RWPE2 (cell line): Measurements from ENCODE around the gene RARG.

Experiments used
- ATAC-seq: fragments of 200-7000 bp; cut with Tn5 transposase; 3 replicates; pipeline ENCODE4 v1.9.1; 2021; ENCODE audit warnings: low read depth
- DNase-seq: peaks from one replicate; pipeline ENCODE4 v3.0.0-alpha.2; 2020; ENCODE audit warnings: low spot score
- H3K27ac ChIP-seq: fragments of 450-650 bp; 2 replicates; pipeline ENCODE4 v1.5.1; 2017; ENCODE audit warnings: mild to moderate bottlenecking; ENCODE audit not compliant: poor library complexity, severe bottlenecking
- H3K27me3 ChIP-seq: fragments of 250-450 bp; sonication (Bioruptor Pico); 2 replicates; pipeline ENCODE4 v1.5.1; 2021; ENCODE audit warnings: mild to moderate bottlenecking, moderate library complexity; ENCODE audit not compliant: insufficient read depth, poor library complexity, severe bottlenecking
- H3K36me3 ChIP-seq: fragments of 250-450 bp; sonication (Bioruptor Pico); 2 replicates; pipeline ENCODE4 v1.5.1; 2020; ENCODE audit warnings: low read depth, mild to moderate bottlenecking, moderate library complexity
- H3K4me1 ChIP-seq: fragments of 250-450 bp; sonication (Bioruptor Pico); 2 replicates; pipeline ENCODE4 v1.5.1; 2021; ENCODE audit warnings: mild to moderate bottlenecking, moderate library complexity; ENCODE audit not compliant: insufficient read depth, poor library complexity, severe bottlenecking
- H3K4me3 ChIP-seq: fragments of 250-450 bp; sonication (Bioruptor Pico); 2 replicates; pipeline ENCODE4 v1.5.1; 2021; ENCODE audit warnings: mild to moderate bottlenecking, moderate library complexity; ENCODE audit not compliant: severe bottlenecking
- H3K9me3 ChIP-seq: fragments of 250-450 bp; sonication (Bioruptor Pico); 2 replicates; pipeline ENCODE4 v1.5.1; 2021; ENCODE audit warnings: mild to moderate bottlenecking, moderate library complexity; ENCODE audit not compliant: severe bottlenecking
- TF ChIP-seq, protein P1 (sequence below): fragments of 450-650 bp; IDR thresholded peaks from one replicate; pipeline ENCODE4 v1.5.1; 2017; ENCODE audit warnings: mild to moderate bottlenecking, moderate library complexity; ENCODE audit not compliant: poor library complexity, severe bottlenecking

Gene RARG

DNA sequence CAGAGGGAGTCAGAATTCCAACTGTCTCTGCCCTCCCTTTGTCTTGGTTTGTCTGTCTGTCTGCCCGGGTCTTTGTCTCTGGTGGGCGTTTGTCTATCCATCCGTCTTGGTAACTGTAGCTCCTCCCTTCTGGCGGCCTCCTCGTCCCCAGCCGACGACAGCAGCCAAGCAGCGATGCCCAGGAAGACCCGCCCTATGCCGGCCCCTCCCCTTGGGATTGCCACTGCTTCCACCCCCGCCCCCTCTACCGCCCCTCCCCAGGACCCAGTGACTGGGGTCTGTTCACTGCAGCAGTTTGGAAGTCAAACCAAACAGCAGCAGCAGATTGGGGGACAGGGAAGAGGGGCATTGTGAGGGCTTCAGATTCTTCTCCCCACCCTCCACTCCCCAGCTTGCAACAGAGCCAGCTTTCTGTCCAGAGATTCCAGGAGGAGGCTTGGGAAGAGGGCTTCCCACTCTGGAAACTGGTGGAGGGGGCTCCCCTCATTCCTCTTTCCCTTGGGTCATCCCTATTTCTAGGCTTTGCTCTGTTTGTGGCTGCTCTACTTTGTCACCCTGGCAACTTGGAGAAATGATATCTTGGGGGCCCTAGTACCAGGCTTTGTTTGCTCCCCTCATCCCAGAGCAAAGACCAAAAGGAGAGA lies 2.4 kb upstream of the RARG start:
- peaks cover 5% of the 10 kb centered on the region for H3K36me3 ChIP-seq
- H3K4me3 ChIP-seq: no peak overlapping the region
- TF ChIP-seq, protein P1, sequence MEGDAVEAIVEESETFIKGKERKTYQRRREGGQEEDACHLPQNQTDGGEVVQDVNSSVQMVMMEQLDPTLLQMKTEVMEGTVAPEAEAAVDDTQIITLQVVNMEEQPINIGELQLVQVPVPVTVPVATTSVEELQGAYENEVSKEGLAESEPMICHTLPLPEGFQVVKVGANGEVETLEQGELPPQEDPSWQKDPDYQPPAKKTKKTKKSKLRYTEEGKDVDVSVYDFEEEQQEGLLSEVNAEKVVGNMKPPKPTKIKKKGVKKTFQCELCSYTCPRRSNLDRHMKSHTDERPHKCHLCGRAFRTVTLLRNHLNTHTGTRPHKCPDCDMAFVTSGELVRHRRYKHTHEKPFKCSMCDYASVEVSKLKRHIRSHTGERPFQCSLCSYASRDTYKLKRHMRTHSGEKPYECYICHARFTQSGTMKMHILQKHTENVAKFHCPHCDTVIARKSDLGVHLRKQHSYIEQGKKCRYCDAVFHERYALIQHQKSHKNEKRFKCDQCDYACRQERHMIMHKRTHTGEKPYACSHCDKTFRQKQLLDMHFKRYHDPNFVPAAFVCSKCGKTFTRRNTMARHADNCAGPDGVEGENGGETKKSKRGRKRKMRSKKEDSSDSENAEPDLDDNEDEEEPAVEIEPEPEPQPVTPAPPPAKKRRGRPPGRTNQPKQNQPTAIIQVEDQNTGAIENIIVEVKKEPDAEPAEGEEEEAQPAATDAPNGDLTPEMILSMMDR: no peak
- no peak for ATAC-seq
- H3K27ac ChIP-seq: no peak overlapping the region
- no peaks in the 10 kb centered on the region for H3K9me3 ChIP-seq
- no peaks in the 10 kb centered on the region for H3K27me3 ChIP-seq
- no peak for DNase-seq
- H3K4me1 ChIP-seq: peaks cover 26% of the 10 kb centered on the region

DNA sequence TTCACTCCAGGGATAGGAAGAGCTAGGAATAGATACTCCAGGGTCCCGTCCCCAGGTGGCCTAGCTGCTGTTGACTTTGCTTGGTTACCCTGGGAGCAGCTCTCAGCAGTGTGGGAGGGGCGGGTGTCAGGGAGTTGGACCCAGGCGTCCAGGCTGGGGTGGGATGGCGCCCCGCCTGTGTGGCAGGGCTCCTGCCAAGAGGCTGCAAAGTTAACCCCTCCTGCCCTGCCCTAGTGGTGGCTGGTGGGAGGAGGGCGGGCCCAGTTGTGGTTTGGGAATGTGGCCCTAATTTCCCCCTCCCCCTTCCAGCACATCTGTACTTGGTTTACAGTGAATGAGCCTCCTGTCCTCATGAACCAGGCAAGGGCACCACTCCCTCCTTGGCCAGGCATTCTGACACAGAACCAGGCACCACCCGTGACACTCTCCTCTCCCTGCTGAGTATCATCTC lies 1.7 kb upstream of the RARG start:
- Histone ChIP-seq H3K36me3 (peaks cover 7% of the 10 kb centered on the region), H3K27me3 (no peaks in the 10 kb centered on the region), H3K27ac (peak overlapping the region; percentile 84), H3K4me3 (no peak overlapping the region), H3K4me1 (peaks cover 28% of the 10 kb centered on the region), H3K9me3 (no peaks in the 10 kb centered on the region)
- DNase-seq (no peak), ATAC-seq (no peak)
- TF ChIP-seq, protein P1: no peak

DNA sequence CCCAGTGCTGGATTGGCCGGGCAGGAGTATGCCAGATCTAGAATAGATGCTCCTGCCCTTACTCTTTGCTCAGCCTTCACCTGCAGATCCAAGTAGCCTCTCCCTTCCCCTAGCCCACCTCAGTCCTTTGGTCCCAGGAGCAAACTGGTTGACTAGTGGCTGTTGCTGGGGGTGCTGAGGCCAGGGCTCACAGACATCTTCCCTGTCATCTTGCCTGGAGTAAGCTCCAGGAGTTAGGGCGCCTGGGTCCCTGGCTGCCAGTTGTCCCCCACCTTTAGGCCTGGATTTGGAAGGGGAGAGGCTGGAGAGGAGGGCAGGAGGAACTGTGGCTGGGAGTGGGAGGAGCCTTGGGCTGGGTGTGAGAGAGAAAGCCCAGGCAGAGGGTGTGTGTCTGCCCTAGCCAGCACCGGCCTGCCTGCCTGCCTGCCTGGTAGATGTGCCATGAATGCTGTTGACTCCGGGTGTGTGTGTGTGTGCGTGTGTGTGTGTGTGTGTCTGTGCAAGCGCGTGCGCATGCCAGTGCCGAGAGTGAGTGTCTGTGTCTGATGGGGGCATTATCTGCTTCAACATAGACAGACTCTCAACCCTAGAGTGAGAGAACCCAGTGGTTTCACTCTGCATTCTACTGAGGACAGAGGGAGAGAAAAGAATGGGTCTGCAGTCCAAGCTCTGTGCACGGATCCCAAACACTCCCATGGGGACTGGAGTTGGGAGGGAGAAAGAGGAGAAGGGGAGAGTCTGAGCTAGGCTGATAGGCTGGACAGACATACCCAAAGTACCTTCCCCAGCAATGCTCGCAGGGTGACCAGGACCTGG lies 845 bp upstream of the RARG start:
- Histone ChIP-seq H3K9me3 (no peaks in the 10 kb centered on the region), H3K27ac (peak overlapping the region; percentile 84), H3K4me1 (peaks cover 28% of the 10 kb centered on the region), H3K27me3 (no peaks in the 10 kb centered on the region), H3K36me3 (peaks cover 7% of the 10 kb centered on the region), H3K4me3 (peak overlapping the region; percentile 27)
- ATAC-seq: peak; percentile 70
- DNase-seq: no peak
- TF ChIP-seq, protein P1: no peak

DNA sequence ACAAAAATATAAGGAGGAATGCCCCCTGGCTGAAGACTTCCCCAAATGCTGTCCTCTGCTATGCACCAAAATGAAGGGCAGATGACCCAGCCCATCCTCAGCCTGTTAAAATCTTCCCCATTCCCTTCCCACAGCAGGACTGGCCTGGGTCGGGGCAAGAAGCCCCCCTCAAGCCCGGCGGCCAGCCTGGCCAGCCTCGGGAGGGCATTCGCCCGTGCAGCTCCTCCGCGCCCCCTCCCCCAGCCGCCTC lies 413 bp downstream of the RARG start:
- TF ChIP-seq, protein P1: no peak
- Histone ChIP-seq H3K4me3 (peak overlapping the region; percentile 56), H3K27ac (peak overlapping the region; percentile 84), H3K4me1 (peaks cover 28% of the 10 kb centered on the region), H3K27me3 (no peaks in the 10 kb centered on the region), H3K9me3 (no peaks in the 10 kb centered on the region), H3K36me3 (peaks cover 7% of the 10 kb centered on the region)
- ATAC-seq (peak; percentile 1; the same call in 2 of the 3 replicates), DNase-seq (no peak)
